B cell (primary cell): ENCODE measurements around the gene DYRK2. TPM values are rescaled to one million over a fixed set of nuclear protein-coding genes. Genes with fewer than 3 reads are reported as not detected.

Experiments
- ATAC-seq: fragments of 200-7000 bp; cut with Tn5 transposase; one replicate; pipeline ENCODE4 v1.10.0; 2021; ENCODE audit warnings: low read depth, mild to moderate bottlenecking, moderate number of reproducible peaks, moderate library complexity
- CTCF ChIA-PET: fragments of 350-600 bp; sonication (Branson Sonifier 250); formaldehyde crosslinking; loops from one replicate; lab custom pipeline; 2021; ENCODE audit warnings: antibody characterized with exemption, inconsistent platforms; lab: Charles Lee
- POLR2A ChIA-PET: fragments of 350-600 bp; sonication (Branson Sonifier 250); formaldehyde crosslinking; loops from one replicate; lab custom pipeline; 2021; ENCODE audit warnings: antibody characterized with exemption; lab: Charles Lee
- DNase-seq: peaks from one replicate; pipeline ENCODE4 v3.0.0; 2013
- H2AFZ ChIP-seq: 2 replicates; pipeline ENCODE4 v1.6.1; 2012; ENCODE audit warnings: mild to moderate bottlenecking, low read depth, low read length; ENCODE audit not compliant: insufficient read depth, poor library complexity, severe bottlenecking
- H3K27ac ChIP-seq, 2 donors: 1 replicate in 1 of 2; 2 replicates in 1 of 2; pipeline ENCODE4 v1.5.1; 2012 to 2013; ENCODE audit warnings: low read length in 2 of 2, mild to moderate bottlenecking in 2 of 2, moderate library complexity in 1 of 2
- H3K27me3 ChIP-seq, 4 experiments: fragments of 200-600 bp in 1 of 4; sonication (generic) in 1 of 4; replicated peaks in 1 of 4; 1 replicate in 2 of 4; 2 replicates in 2 of 4; pipeline versions ENCODE4 v1.6.1 to v1.7.0; 2013 to 2016; ENCODE audit warnings: low read length in 3 of 4, mild to moderate bottlenecking in 2 of 4, mixed read lengths in 1 of 4, moderate library complexity in 1 of 4; ENCODE audit not compliant: insufficient read depth in 4 of 4, control insufficient read depth in 3 of 4; ENCODE audit errors: control extremely low read depth in 1 of 4
- H3K36me3 ChIP-seq, 2 experiments: replicated peaks in 1 of 2; 1 replicate in 1 of 2; 2 replicates in 1 of 2; pipeline versions ENCODE4 v1.6.1 to v1.7.1; 2013; ENCODE audit warnings: low read length in 1 of 2; ENCODE audit not compliant: insufficient read depth in 2 of 2, control insufficient read depth in 1 of 2; ENCODE audit errors: control extremely low read depth in 1 of 2, extremely low read depth in 1 of 2
- H3K4me1 ChIP-seq, 2 donors: fragments of 200-600 bp in 1 of 2; sonication (generic) in 1 of 2; 1 replicate in 1 of 2; 2 replicates in 1 of 2; pipeline versions ENCODE4 v1.5.1 to v1.6.1; 2013 to 2017; ENCODE audit warnings: low read length in 2 of 2; ENCODE audit not compliant: control insufficient read depth in 2 of 2, insufficient read depth in 2 of 2
- H3K4me2 ChIP-seq: replicated peaks from 2 replicates; pipeline ENCODE3; 2012; ENCODE audit warnings: mild to moderate bottlenecking, low read depth, low read length; ENCODE audit not compliant: poor library complexity, severe bottlenecking
- H3K4me3 ChIP-seq, 5 experiments: fragments of 200-600 bp in 1 of 5; sonication (generic) in 1 of 5; 1 replicate in 3 of 5; 2 replicates in 2 of 5; pipeline versions ENCODE4 v1.5.1 to v1.7.0; 2011 to 2016; ENCODE audit warnings: low read length in 4 of 5, mild to moderate bottlenecking in 4 of 5, low read depth in 2 of 5, control low read depth in 1 of 5, moderate library complexity in 1 of 5; ENCODE audit not compliant: insufficient read depth in 1 of 5; ENCODE audit errors: control extremely low read depth in 1 of 5, extremely low read depth in 1 of 5
- H3K79me2 ChIP-seq: fragments of 200-600 bp; sonication (generic); one replicate; pipeline ENCODE4 v1.6.0; 2016; ENCODE audit warnings: low read length; ENCODE audit not compliant: control insufficient read depth, insufficient read depth
- H3K9ac ChIP-seq: fragments of 200-600 bp; sonication (generic); 2 replicates; pipeline ENCODE4 v1.6.1; 2017; ENCODE audit warnings: mild to moderate bottlenecking, low read length, moderate library complexity
- H3K9me3 ChIP-seq, 3 donors: one replicate each; pipeline versions ENCODE4 v1.6.1 to v1.7.1; 2013; ENCODE audit warnings: low read length in 2 of 3; ENCODE audit not compliant: control insufficient read depth in 2 of 3, insufficient read depth in 1 of 3; ENCODE audit errors: control extremely low read depth in 1 of 3
- H4K20me1 ChIP-seq: 2 replicates; pipeline ENCODE4 v1.6.0; 2012; ENCODE audit warnings: mild to moderate bottlenecking, low read length; ENCODE audit not compliant: insufficient read depth, control insufficient read depth, poor library complexity, severe bottlenecking
- H3K27ac Mint-ChIP-seq: one replicate; pipeline ENCODE4 v1.8.0; 2021; ENCODE audit warnings: mixed read lengths
- H3K27me3 Mint-ChIP-seq: one replicate; pipeline ENCODE4 v1.8.0; 2021; ENCODE audit warnings: mixed read lengths
- H3K4me1 Mint-ChIP-seq: one replicate; pipeline ENCODE4 v1.8.0; 2021; ENCODE audit warnings: mixed read lengths
- H3K4me3 Mint-ChIP-seq: one replicate; pipeline ENCODE4 v1.8.0; 2021; ENCODE audit warnings: mixed read lengths
- H3K9me3 Mint-ChIP-seq: one replicate; pipeline ENCODE4 v1.8.0; 2022; ENCODE audit warnings: mixed read lengths; ENCODE audit not compliant: insufficient read depth
- EZH2 ChIP-seq: IDR thresholded peaks from 2 replicates; pipeline ENCODE4 v1.6.1; 2012; ENCODE audit warnings: borderline replicate concordance, low read depth, mild to moderate bottlenecking, moderate library complexity, low read length; ENCODE audit not compliant: insufficient read depth, poor library complexity, severe bottlenecking
- WGBS: methylation state at CpG from one replicate; pipeline ENCODE4 v1.1.5; 2013; ENCODE audit warnings: missing lambda C conversion rate; ENCODE audit not compliant: insufficient coverage; 5-methylcytosine and 5-hydroxymethylcytosine counted together
- intact Hi-C: fragments of 100-400 bp; cut with micrococcal nuclease; formaldehyde crosslinking; loops from one replicate; pipeline ENCODE4 v1.10.0; 2022
- polyA plus RNA-seq: library from polyadenylated mRNA; depleted of rRNA; stranded (reverse); fragments of >200 nt; gene quantifications from 2 replicates; pipeline ENCODE4 v1.2.3, GENCODE V29; 2012
- total RNA-seq, 2 donors: library from RNA; stranded (reverse); fragments of 120-200 nt in 1 of 2; gene quantifications; 1 replicate in 1 of 2; 2 replicates in 1 of 2; pipeline versions ENCODE4 v1.2.3 to v1.2.4, GENCODE V29; 2013 to 2022
- TF ChIP-seq, protein P1 (sequence below): fragments of 200-600 bp; IDR thresholded peaks from one replicate; pipeline ENCODE4 v1.8.0; 2022; ENCODE audit warnings: antibody characterized with exemption, mild to moderate bottlenecking

Gene DYRK2
- total and polyA plus RNA-seq, 2 donors (not counting 1 experiment from before 2014, with no cell fraction given), result 21.3 to 75.3 TPM

DNA sequence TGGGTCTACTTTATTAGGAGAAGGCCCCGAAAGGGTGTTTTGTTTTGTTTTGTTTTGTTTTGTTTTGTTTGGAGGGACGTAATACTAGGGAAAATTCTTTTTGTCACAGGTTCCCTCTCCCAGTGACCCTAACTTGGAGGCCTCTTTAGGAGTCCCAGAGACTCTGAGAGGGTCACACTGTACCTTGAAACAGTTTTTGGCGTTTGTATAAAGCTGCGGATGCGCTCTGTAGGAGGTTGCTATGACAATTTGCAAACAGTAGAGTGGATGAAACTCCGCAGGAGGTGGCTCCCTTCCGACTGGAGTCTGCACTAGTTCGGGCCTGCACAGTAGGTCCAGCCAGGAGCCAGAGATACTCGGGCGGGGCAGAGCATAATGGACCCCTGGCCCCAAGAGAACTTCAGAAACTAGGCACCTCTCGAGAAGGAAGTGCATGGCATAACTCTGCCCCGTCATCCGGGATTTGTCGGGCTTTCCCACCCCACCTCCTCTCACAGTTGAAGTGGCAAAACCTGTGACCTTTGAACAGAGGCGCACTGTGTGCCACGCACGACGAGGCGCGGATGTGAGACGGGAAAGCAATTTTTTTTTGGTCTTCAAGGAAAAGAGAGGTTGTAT is 1.3 kb upstream of the DYRK2 start:
- peak overlapping the region; percentile 49 to 95 (median 85) for H3K4me3 ChIP-seq
- WGBS, result 62% methylated on average over 19 of the region's 21 CpGs
- H3K4me2 ChIP-seq, result peak overlapping the region; percentile 99
- intact Hi-C loops, result loop anchor here (5.0 kb wide), 2 partner anchors 290 to 1160 kb away; partner anchors contain the start of gene MDM2
- H4K20me1 ChIP-seq, result peaks cover 21% of the 10 kb centered on the region
- H3K27ac ChIP-seq, result no peak overlapping the region
- H3K27me3 ChIP-seq, result no peaks in the 10 kb centered on the region
- Mint-ChIP-seq H3K4me1 (peaks cover 31% of the 10 kb centered on the region), H3K27ac (peak overlapping the region; percentile 95), H3K4me3 (peak overlapping the region; percentile 98), H3K27me3 (no peaks in the 10 kb centered on the region), H3K9me3 (no peaks in the 10 kb centered on the region)
- POLR2A ChIA-PET, result interaction anchor here (0.6 to 1.9 kb wide), 6 partner anchors 12 to 164 kb away, joined by 3 to 18 read pairs (median 5); no protein-coding TSS in a partner anchor
- peaks cover 19 to 30% of the 10 kb centered on the region in 2 donors for H3K4me1 ChIP-seq
- DNase-seq, result no peak
- CTCF ChIA-PET, result interaction anchor here (0.5 to 2.9 kb wide), 7 partner anchors 10 to 1345 kb away, joined by 3 to 16 read pairs (median 6); partner anchors contain the start of gene HELB
- no peak for ATAC-seq
- peaks cover 0 to 2% of the 10 kb centered on the region in 2 experiments for H3K36me3 ChIP-seq
- H3K9ac ChIP-seq, result peak overlapping the region; percentile 90
- TF ChIP-seq, protein P1, sequence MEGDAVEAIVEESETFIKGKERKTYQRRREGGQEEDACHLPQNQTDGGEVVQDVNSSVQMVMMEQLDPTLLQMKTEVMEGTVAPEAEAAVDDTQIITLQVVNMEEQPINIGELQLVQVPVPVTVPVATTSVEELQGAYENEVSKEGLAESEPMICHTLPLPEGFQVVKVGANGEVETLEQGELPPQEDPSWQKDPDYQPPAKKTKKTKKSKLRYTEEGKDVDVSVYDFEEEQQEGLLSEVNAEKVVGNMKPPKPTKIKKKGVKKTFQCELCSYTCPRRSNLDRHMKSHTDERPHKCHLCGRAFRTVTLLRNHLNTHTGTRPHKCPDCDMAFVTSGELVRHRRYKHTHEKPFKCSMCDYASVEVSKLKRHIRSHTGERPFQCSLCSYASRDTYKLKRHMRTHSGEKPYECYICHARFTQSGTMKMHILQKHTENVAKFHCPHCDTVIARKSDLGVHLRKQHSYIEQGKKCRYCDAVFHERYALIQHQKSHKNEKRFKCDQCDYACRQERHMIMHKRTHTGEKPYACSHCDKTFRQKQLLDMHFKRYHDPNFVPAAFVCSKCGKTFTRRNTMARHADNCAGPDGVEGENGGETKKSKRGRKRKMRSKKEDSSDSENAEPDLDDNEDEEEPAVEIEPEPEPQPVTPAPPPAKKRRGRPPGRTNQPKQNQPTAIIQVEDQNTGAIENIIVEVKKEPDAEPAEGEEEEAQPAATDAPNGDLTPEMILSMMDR, result no peak
- no peak for TF ChIP-seq EZH2
- H2AFZ ChIP-seq, result peak overlapping the region; percentile 96
- H3K79me2 ChIP-seq, result peaks cover 33% of the 10 kb centered on the region
- H3K9me3 ChIP-seq, result no peaks in the 10 kb centered on the region
